A549 (cell line): Measurements from ENCODE around the gene UBE2E3. TPM values are rescaled to one million over a fixed set of nuclear protein-coding genes. Genes with fewer than 3 reads are reported as not detected.

Source experiments
- ATAC-seq, 2 experiments: fragments of 200-7000 bp in 1 of 2; fragments of >200 bp in 1 of 2; cut with Nextera tagmentation in 1 of 2; cut with Tn5 transposase in 1 of 2; 3 replicates each; pipeline versions ENCODE4 v1.8.0 to v1.9.1; 2018 to 2020; ENCODE audit warnings: mild to moderate bottlenecking in 1 of 2, moderate library complexity in 1 of 2
- CTCF ChIA-PET: fragments of 300-600 bp; sonication (Branson Sonifier 250); formaldehyde crosslinking; extraction: SDS; loops from one replicate; lab custom pipeline; 2021; ENCODE audit warnings: antibody characterized with exemption, inconsistent platforms; lab: Yijun Ruan, JAX
- POLR2A ChIA-PET: fragments of 350-600 bp; formaldehyde crosslinking; extraction: SDS; loops from one replicate; lab custom pipeline; 2021; ENCODE audit warnings: antibody characterized with exemption, inconsistent platforms; lab: Yijun Ruan, JAX
- DNase-seq, 2 experiments: peaks; one replicate each; pipeline versions ENCODE4 v3.0.0 to v3.0.0-alpha.2; 2011 to 2016; ENCODE audit warnings: low read depth in 1 of 2, low spot score in 1 of 2
- FAIRE-seq: peaks from 2 replicates; lab custom pipeline; 2011; peaks lifted over from hg19 to GRCh38; lab: Jason Lieb, UNC
- H3K27ac ChIP-seq, 2 experiments: fragments of >200 bp; sonication (Bioruptor Twin); formaldehyde crosslinking; 3 replicates each; pipeline ENCODE4 v1.5.1; 2016 to 2017
- H3K4me1 ChIP-seq: fragments of >200 bp; sonication (Bioruptor Twin); formaldehyde crosslinking; 3 replicates; pipeline ENCODE4 v1.6.1; 2016
- H3K4me2 ChIP-seq: fragments of >200 bp; sonication (Bioruptor Twin); formaldehyde crosslinking; 3 replicates; pipeline ENCODE4 v1.6.1; 2016
- H3K4me3 ChIP-seq: fragments of >200 bp; sonication (Bioruptor Twin); formaldehyde crosslinking; 3 replicates; pipeline ENCODE4 v1.5.1; 2016
- H3K9me3 ChIP-seq: fragments of >200 bp; sonication (Bioruptor Twin); formaldehyde crosslinking; 3 replicates; pipeline ENCODE4 v1.6.1; 2016
- ATOH8 ChIP-seq: fragments of 250-450 bp; sonication (Bioruptor Pico); IDR thresholded peaks from 2 replicates; pipeline ENCODE4 v1.5.0; 2020; ENCODE audit warnings: low read depth, mild to moderate bottlenecking, moderate library complexity
- BCL3 ChIP-seq: fragments of >200 bp; sonication (Bioruptor Twin); formaldehyde crosslinking; IDR thresholded peaks from 3 replicates; pipeline ENCODE4 v1.6.1; 2016
- CEBPB ChIP-seq, 2 experiments: fragments of >200 bp in 1 of 2; sonication (Bioruptor Twin) in 1 of 2; formaldehyde crosslinking in 1 of 2; IDR thresholded peaks; 2 replicates each; pipeline ENCODE4 v1.6.1; 2012 to 2016
- EHF ChIP-seq: fragments of 250-450 bp; sonication (Bioruptor Pico); IDR thresholded peaks from 2 replicates; pipeline ENCODE4 v1.5.0; 2020; ENCODE audit warnings: mild to moderate bottlenecking
- HOXB5 ChIP-seq: fragments of 250-450 bp; sonication (Bioruptor Pico); IDR thresholded peaks from 2 replicates; pipeline ENCODE4 v1.5.0; 2020; ENCODE audit warnings: mild to moderate bottlenecking, moderate library complexity
- JUN ChIP-seq, 2 experiments: fragments of >200 bp; sonication (Bioruptor Twin); formaldehyde crosslinking; IDR thresholded peaks; 2 replicates in 1 of 2; 3 replicates in 1 of 2; pipeline ENCODE4 v1.6.1; 2016 to 2017
- KDM1A ChIP-seq: fragments of 200-600 bp; sonication (generic); IDR thresholded peaks from 2 replicates; pipeline ENCODE4 v1.6.1; 2016; ENCODE audit warnings: low read depth, mild to moderate bottlenecking
- MAX ChIP-seq: IDR thresholded peaks from 2 replicates; pipeline ENCODE4 v1.6.1; 2012
- PBX3 ChIP-seq: IDR thresholded peaks from 2 replicates; pipeline ENCODE4 v1.6.1; 2012
- PHF8 ChIP-seq: fragments of 200-600 bp; sonication (generic); IDR thresholded peaks from 2 replicates; pipeline ENCODE4 v1.6.1; 2016; ENCODE audit warnings: low read depth, mild to moderate bottlenecking, antibody characterized with exemption, moderate library complexity, borderline replicate concordance
- RAD21 ChIP-seq, 2 experiments: fragments of >200 bp in 1 of 2; sonication (Bioruptor Twin) in 1 of 2; formaldehyde crosslinking in 1 of 2; IDR thresholded peaks in 1 of 2; conservative IDR thresholded peaks in 1 of 2; 2 replicates in 1 of 2; 3 replicates in 1 of 2; pipeline ENCODE4 v1.6.1; 2012 to 2018; ENCODE audit warnings: inconsistent platforms in 1 of 2
- RARB ChIP-seq: fragments of 250-450 bp; sonication (Bioruptor Pico); IDR thresholded peaks from 2 replicates; pipeline ENCODE4 v1.8.0; 2021; ENCODE audit warnings: mild to moderate bottlenecking, moderate library complexity
- RCOR1 ChIP-seq: fragments of 150-350 bp; IDR thresholded peaks from 2 replicates; pipeline ENCODE4 v1.6.1; 2014; ENCODE audit warnings: antibody characterized with exemption, low read length, low read depth
- REST ChIP-seq: fragments of 200-600 bp; sonication (generic); IDR thresholded peaks from 2 replicates; pipeline ENCODE4 v1.6.1; 2016; ENCODE audit warnings: antibody characterized with exemption, mild to moderate bottlenecking, moderate library complexity
- SMC3 ChIP-seq: fragments of >200 bp; sonication (Bioruptor Twin); formaldehyde crosslinking; IDR thresholded peaks from 3 replicates; pipeline ENCODE4 v1.6.1; 2018; ENCODE audit warnings: inconsistent platforms
- TFCP2L1 ChIP-seq: fragments of 250-450 bp; sonication (Bioruptor Pico); IDR thresholded peaks from 2 replicates; pipeline ENCODE4 v1.5.0; 2021; ENCODE audit warnings: mild to moderate bottlenecking
- ZFP36 ChIP-seq: fragments of 450-650 bp; IDR thresholded peaks from 2 replicates; pipeline ENCODE4 v1.6.1; 2014; ENCODE audit warnings: borderline replicate concordance; ENCODE audit not compliant: partially characterized antibody
- ZNF302 ChIP-seq: fragments of 250-450 bp; sonication (Bioruptor Pico); IDR thresholded peaks from 2 replicates; pipeline ENCODE4 v1.9.0; 2021; ENCODE audit warnings: inconsistent platforms, mild to moderate bottlenecking, moderate library complexity
- WGBS: methylation state at CpG from one replicate; pipeline ENCODE4 v1.1.6; 2017; ENCODE audit errors: missing lambda C conversion rate; 5-methylcytosine and 5-hydroxymethylcytosine counted together
- polyA plus RNA-seq, 4 experiments: library from polyadenylated mRNA; depleted of rRNA in 3 of 4; stranded (reverse); fragments of >200 nt; fragmentation: RNase III in 1 of 4; extraction: RNeasy Plus Mini Kit Qiagen cat#74134 plus additional on column Dnase treatment in 1 of 4; gene quantifications; 2 replicates in 3 of 4; 3 replicates in 1 of 4; pipeline ENCODE4 v1.2.3, GENCODE V29; 2011 to 2017

Gene UBE2E3
- polyA plus RNA-seq, 2 of the 4 experiments (the other 2 are of a cell fraction): 54.0 to 70.6 TPM

- H3K4me2 ChIP-seq: no peak overlapping the region
- no peak for TF ChIP-seq PHF8
- TF ChIP-seq HOXB5: no peak
- TF ChIP-seq EHF: no peak
- no peak for TF ChIP-seq SMC3
- no peak for TF ChIP-seq JUN (IDR thresholded peaks at IDR 0.05)
- TF ChIP-seq CEBPB (IDR thresholded peaks at IDR 0.05): no peak
- TF ChIP-seq REST: no peak
- no peak for TF ChIP-seq TFCP2L1 (CRISPR knock-in tag)
- TF ChIP-seq KDM1A: no peak
- WGBS: 91% methylated on average over 3 of the region's 3 CpGs
- no peaks in the 10 kb centered on the region for H3K4me1 ChIP-seq
- FAIRE-seq (no peak), DNase-seq (no peak), ATAC-seq (no peak)
- H3K9me3 ChIP-seq: no peaks in the 10 kb centered on the region
- no peak overlapping the region for H3K27ac ChIP-seq
- H3K4me3 ChIP-seq: no peak overlapping the region
- CTCF ChIA-PET: interaction anchor here (0.6 to 2.3 kb wide), 3 partner anchors 10 to 868 kb away, joined by 4 to 8 read pairs (median 4); partner anchors contain the start of gene UBE2E3
- POLR2A ChIA-PET: interaction anchor here (1.1 kb wide), 1 partner anchor 11 kb away, joined by 4 read pairs; the partner anchor contains the start of gene UBE2E3
Measured at GRCh38 chr2:180991361-180991760, 11.0 kb downstream of the UBE2E3 start.

GRCh38 chr2:180991820-180992219, 11.4 kb downstream of the UBE2E3 start:
- no peak overlapping the region for H3K4me2 ChIP-seq
- H3K9me3 ChIP-seq: no peaks in the 10 kb centered on the region
- H3K4me1 ChIP-seq: no peaks in the 10 kb centered on the region
- WGBS: 80% methylated on average over 4 of the region's 4 CpGs
- POLR2A ChIA-PET: interaction anchor here (1.1 kb wide), 1 partner anchor 11 kb away, joined by 4 read pairs; the partner anchor contains the start of gene UBE2E3
- H3K4me3 ChIP-seq: no peak overlapping the region
- H3K27ac ChIP-seq: no peak overlapping the region
- FAIRE-seq (no peak), DNase-seq (no peak), ATAC-seq (no peak)
- CTCF ChIA-PET: interaction anchor here (1.6 to 2.3 kb wide), 2 partner anchors 11 to 868 kb away, joined by 4 to 8 read pairs; partner anchors contain the start of gene UBE2E3
- TF ChIP-seq EHF: no peak

- H3K4me2 ChIP-seq: no peak overlapping the region
- WGBS: 96% methylated on average over 2 of the region's 2 CpGs
- no peaks in the 10 kb centered on the region for H3K9me3 ChIP-seq
- DNase-seq (no peak), ATAC-seq (no peak), FAIRE-seq (no peak)
- CTCF ChIA-PET: no interaction called here
- no peak for TF ChIP-seq RCOR1
- TF ChIP-seq ATOH8: no peak
- TF ChIP-seq RARB (CRISPR knock-in tag): no peak
- TF ChIP-seq MAX: no peak
- TF ChIP-seq SMC3: no peak
- no peak for TF ChIP-seq ZFP36
- TF ChIP-seq BCL3: no peak
- no peak for TF ChIP-seq RAD21 (conservative IDR thresholded peaks at IDR 0.05 in 1 of 2, IDR thresholded peaks at IDR 0.05 in 1 of 2)
- TF ChIP-seq ZNF302: no peak
- TF ChIP-seq PBX3: no peak
- H3K4me3 ChIP-seq: no peak overlapping the region
- no peak overlapping the region for H3K27ac ChIP-seq
- H3K4me1 ChIP-seq: no peaks in the 10 kb centered on the region
- POLR2A ChIA-PET: no interaction called here
Measured at GRCh38 chr2:180992994-180993393, 12.6 kb downstream of the UBE2E3 start.
